K562 (cell line): ENCODE data around the gene PPP1R14C. TPM values are rescaled to one million over a fixed set of nuclear protein-coding genes. Genes with fewer than 3 reads are reported as not detected.

Experiments
- CEBPB ChIP-seq: fragments of 450-650 bp; IDR thresholded peaks from 2 replicates; pipeline ENCODE4 v1.6.1; 2016; ENCODE audit warnings: missing genetic modification characterization, missing compliant biosample characterization
- CEBPG ChIP-seq, 3 experiments: fragments of 200-800 bp in 1 of 3; sonication (Bioruptor generic) in 1 of 3; sonication (generic) in 1 of 3; formaldehyde crosslinking in 1 of 3; IDR thresholded peaks in 2 of 3; conservative IDR thresholded peaks in 1 of 3; 2 replicates each; pipeline versions ENCODE4 v1.6.1 to v1.8.0; 2016 to 2022; ENCODE audit warnings: missing compliant biosample characterization in 2 of 3, missing genetic modification characterization in 2 of 3, mild to moderate bottlenecking in 1 of 3, missing genetic modification reagents in 1 of 3
- ETV1 ChIP-seq: fragments of 450-650 bp; conservative IDR thresholded peaks from 2 replicates; pipeline ENCODE4 v1.6.1; 2016; ENCODE audit warnings: missing genetic modification characterization, control low read depth, low read depth, missing compliant biosample characterization
- FOXM1 ChIP-seq, 2 experiments: fragments of 450-650 bp in 1 of 2; sonication (generic) in 1 of 2; formaldehyde crosslinking in 1 of 2; IDR thresholded peaks; 2 replicates each; pipeline versions ENCODE4 v1.6.1 to v1.9.0; 2017 to 2022; ENCODE audit warnings: low read depth in 2 of 2, mild to moderate bottlenecking in 2 of 2, missing genetic modification reagents in 1 of 2, moderate library complexity in 1 of 2
- KHSRP ChIP-seq: fragments of 450-650 bp; IDR thresholded peaks from 2 replicates; pipeline ENCODE4 v1.6.1; 2017
- MTF1 ChIP-seq: fragments of 250-450 bp; sonication (Bioruptor Pico); IDR thresholded peaks from 2 replicates; pipeline ENCODE4 v1.9.0; 2021; ENCODE audit warnings: moderate library complexity, mild to moderate bottlenecking, inconsistent platforms, borderline replicate concordance
- RBM17 ChIP-seq: fragments of 200-400 bp; formaldehyde crosslinking; IDR thresholded peaks from 2 replicates; pipeline ENCODE4 v1.6.1; 2017; ENCODE audit warnings: low read depth, mild to moderate bottlenecking, low read length, borderline replicate concordance
- SMAD4 ChIP-seq: fragments of 250-450 bp; sonication (Bioruptor Pico); conservative IDR thresholded peaks from 2 replicates; pipeline ENCODE4 v1.8.0; 2021; ENCODE audit warnings: inconsistent platforms, mild to moderate bottlenecking, moderate library complexity
- STAT6 ChIP-seq: sonication (generic); formaldehyde crosslinking; IDR thresholded peaks from 2 replicates; pipeline ENCODE4 v1.8.1; 2023; ENCODE audit warnings: mild to moderate bottlenecking, missing genetic modification reagents
- TRIM24 ChIP-seq, 2 experiments: fragments of 450-650 bp; IDR thresholded peaks; 2 replicates each; pipeline ENCODE4 v1.6.1; 2016
- ZNF184 ChIP-seq: sonication (generic); formaldehyde crosslinking; IDR thresholded peaks from 2 replicates; pipeline ENCODE4 v1.5.0; 2020; ENCODE audit warnings: missing genetic modification reagents
- ZNF79 ChIP-seq: fragments of 250-450 bp; sonication (Bioruptor Pico); IDR thresholded peaks from 2 replicates; pipeline ENCODE4 v1.4.0; 2020; ENCODE audit warnings: low read depth, mild to moderate bottlenecking, moderate library complexity
- polyA plus RNA-seq, 8 experiments: library from polyadenylated mRNA; depleted of rRNA in 4 of 8; stranded (reverse) in 5 of 8; unstranded in 3 of 8; fragments of >200 nt; fragmentation: Nextera tagmentation in 2 of 8; fragmentation: Illumina TruSeq in 1 of 8; extraction: Ambion mirVana in 2 of 8; extraction: Trizol in 1 of 8; gene quantifications; 2 replicates each; pipeline versions ENCODE4 v1.2.1 to v1.2.3, GENCODE V29; 2011 to 2014; ENCODE audit warnings: inconsistent platforms in 1 of 8, missing spikeins in 1 of 8
- total RNA-seq, 7 experiments: library from RNA; depleted of rRNA in 6 of 7; stranded (reverse); fragments of >200 nt in 6 of 7; fragmentation: Illumina TruSeq in 2 of 7; extraction: Trizol in 2 of 7; gene quantifications; 2 replicates each; pipeline versions ENCODE4 v1.2.1 to v1.2.3, GENCODE V29; 2011 to 2021; ENCODE audit warnings: low replicate concordance in 1 of 7
- TF ChIP-seq, protein P1 (sequence below): fragments of 250-450 bp; sonication (Bioruptor Pico); IDR thresholded peaks from 2 replicates; pipeline ENCODE4 v1.8.0; 2022; ENCODE audit warnings: inconsistent platforms, mild to moderate bottlenecking, moderate library complexity, borderline replicate concordance
- TF ChIP-seq, protein P2 (sequence below), 3 experiments: fragments of 200-800 bp in 1 of 3; fragments of 250-450 bp in 1 of 3; fragments of 450-650 bp in 1 of 3; sonication (Bioruptor Pico) in 1 of 3; sonication (Bioruptor generic) in 1 of 3; formaldehyde crosslinking in 1 of 3; IDR thresholded peaks; 2 replicates each; pipeline versions ENCODE4 v1.6.1 to v1.8.0; 2016 to 2022; ENCODE audit warnings: mild to moderate bottlenecking in 2 of 3, missing genetic modification characterization in 2 of 3, missing compliant biosample characterization in 1 of 3, moderate library complexity in 1 of 3
- TF ChIP-seq, protein P3 (sequence below), 2 experiments: fragments of 450-650 bp in 1 of 2; sonication (generic) in 1 of 2; formaldehyde crosslinking in 1 of 2; IDR thresholded peaks in 1 of 2; conservative IDR thresholded peaks in 1 of 2; 2 replicates each; pipeline versions ENCODE4 v1.6.1 to v1.8.1; 2016 to 2023; ENCODE audit warnings: mild to moderate bottlenecking in 2 of 2, moderate library complexity in 2 of 2, inconsistent platforms in 1 of 2, missing genetic modification reagents in 1 of 2

The PPP1R14C gene
- total and polyA plus RNA-seq, 9 of the 15 experiments (the other 6 are each of a cell fraction or from before 2014, with no cell fraction given) = 4.5 to 16.6 (median 11.9) TPM

GRCh38 chr6:150256618-150257272 lies 113.9 kb downstream of the PPP1R14C start (continued):
- TF ChIP-seq CEBPG (CRISPR knock-in tag; IDR thresholded peaks at IDR 0.05) (no peak), CEBPG (tag; conservative IDR thresholded peaks at IDR 0.05 in 1 of 2, IDR thresholded peaks at IDR 0.05 in 1 of 2) (peak; percentile 93 to 94), STAT6 (CRISPR knock-in tag) (no peak), KHSRP (no peak), TRIM24 (IDR thresholded peaks at IDR 0.05) (peak; percentile 29 to 63; a peak in 2 of 4 replicates), CEBPB (tag) (peak; percentile 87), ETV1 (no peak), SMAD4 (no peak), RBM17 (no peak), ZNF184 (no peak), ZNF79 (CRISPR knock-in tag) (no peak), MTF1 (no peak), FOXM1 (IDR thresholded peaks at IDR 0.05; ENCODE audit: low read depth) (no peak), FOXM1 (CRISPR knock-in tag; IDR thresholded peaks at IDR 0.05; ENCODE audit: low read depth) (no peak)
- TF ChIP-seq, protein P1, sequence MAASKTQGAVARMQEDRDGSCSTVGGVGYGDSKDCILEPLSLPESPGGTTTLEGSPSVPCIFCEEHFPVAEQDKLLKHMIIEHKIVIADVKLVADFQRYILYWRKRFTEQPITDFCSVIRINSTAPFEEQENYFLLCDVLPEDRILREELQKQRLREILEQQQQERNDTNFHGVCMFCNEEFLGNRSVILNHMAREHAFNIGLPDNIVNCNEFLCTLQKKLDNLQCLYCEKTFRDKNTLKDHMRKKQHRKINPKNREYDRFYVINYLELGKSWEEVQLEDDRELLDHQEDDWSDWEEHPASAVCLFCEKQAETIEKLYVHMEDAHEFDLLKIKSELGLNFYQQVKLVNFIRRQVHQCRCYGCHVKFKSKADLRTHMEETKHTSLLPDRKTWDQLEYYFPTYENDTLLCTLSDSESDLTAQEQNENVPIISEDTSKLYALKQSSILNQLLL (CRISPR knock-in tag) = no peak
- TF ChIP-seq, protein P2, sequence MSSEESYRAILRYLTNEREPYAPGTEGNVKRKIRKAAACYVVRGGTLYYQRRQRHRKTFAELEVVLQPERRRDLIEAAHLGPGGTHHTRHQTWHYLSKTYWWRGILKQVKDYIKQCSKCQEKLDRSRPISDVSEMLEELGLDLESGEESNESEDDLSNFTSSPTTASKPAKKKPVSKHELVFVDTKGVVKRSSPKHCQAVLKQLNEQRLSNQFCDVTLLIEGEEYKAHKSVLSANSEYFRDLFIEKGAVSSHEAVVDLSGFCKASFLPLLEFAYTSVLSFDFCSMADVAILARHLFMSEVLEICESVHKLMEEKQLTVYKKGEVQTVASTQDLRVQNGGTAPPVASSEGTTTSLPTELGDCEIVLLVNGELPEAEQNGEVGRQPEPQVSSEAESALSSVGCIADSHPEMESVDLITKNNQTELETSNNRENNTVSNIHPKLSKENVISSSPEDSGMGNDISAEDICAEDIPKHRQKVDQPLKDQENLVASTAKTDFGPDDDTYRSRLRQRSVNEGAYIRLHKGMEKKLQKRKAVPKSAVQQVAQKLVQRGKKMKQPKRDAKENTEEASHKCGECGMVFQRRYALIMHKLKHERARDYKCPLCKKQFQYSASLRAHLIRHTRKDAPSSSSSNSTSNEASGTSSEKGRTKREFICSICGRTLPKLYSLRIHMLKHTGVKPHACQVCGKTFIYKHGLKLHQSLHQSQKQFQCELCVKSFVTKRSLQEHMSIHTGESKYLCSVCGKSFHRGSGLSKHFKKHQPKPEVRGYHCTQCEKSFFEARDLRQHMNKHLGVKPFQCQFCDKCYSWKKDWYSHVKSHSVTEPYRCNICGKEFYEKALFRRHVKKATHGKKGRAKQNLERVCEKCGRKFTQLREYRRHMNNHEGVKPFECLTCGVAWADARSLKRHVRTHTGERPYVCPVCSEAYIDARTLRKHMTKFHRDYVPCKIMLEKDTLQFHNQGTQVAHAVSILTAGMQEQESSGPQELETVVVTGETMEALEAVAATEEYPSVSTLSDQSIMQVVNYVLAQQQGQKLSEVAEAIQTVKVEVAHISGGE (CRISPR knock-in tag; IDR thresholded peaks at IDR 0.05) = no peak
- TF ChIP-seq, protein P3, sequence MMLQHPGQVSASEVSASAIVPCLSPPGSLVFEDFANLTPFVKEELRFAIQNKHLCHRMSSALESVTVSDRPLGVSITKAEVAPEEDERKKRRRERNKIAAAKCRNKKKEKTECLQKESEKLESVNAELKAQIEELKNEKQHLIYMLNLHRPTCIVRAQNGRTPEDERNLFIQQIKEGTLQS (IDR thresholded peaks at IDR 0.05) = peak; percentile 79
- TF ChIP-seq, protein P3 (CRISPR knock-in tag; conservative IDR thresholded peaks at IDR 0.05) = no peak
